ENCODE results near the gene ANKRD36.
"Not testable (repeated sequence)": the region's sequence is repeated elsewhere in the genome, so short reads cannot be mapped to it uniquely, and the experiment has no call there.

- TF ChIP-seq EZH2 (IDR thresholded peaks at IDR 0.05; ENCODE audit: low read length, missing control alignments), result not testable (repeated sequence)
- TF ChIP-seq, protein P1, sequence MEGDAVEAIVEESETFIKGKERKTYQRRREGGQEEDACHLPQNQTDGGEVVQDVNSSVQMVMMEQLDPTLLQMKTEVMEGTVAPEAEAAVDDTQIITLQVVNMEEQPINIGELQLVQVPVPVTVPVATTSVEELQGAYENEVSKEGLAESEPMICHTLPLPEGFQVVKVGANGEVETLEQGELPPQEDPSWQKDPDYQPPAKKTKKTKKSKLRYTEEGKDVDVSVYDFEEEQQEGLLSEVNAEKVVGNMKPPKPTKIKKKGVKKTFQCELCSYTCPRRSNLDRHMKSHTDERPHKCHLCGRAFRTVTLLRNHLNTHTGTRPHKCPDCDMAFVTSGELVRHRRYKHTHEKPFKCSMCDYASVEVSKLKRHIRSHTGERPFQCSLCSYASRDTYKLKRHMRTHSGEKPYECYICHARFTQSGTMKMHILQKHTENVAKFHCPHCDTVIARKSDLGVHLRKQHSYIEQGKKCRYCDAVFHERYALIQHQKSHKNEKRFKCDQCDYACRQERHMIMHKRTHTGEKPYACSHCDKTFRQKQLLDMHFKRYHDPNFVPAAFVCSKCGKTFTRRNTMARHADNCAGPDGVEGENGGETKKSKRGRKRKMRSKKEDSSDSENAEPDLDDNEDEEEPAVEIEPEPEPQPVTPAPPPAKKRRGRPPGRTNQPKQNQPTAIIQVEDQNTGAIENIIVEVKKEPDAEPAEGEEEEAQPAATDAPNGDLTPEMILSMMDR (conservative IDR thresholded peaks at IDR 0.05 in 1 of 2, IDR thresholded peaks at IDR 0.05 in 1 of 2; ENCODE audit: low read depth in 1 of 2, low read length in 2 of 2), result not testable (repeated sequence)
These were observed 82.4 kb downstream of the ANKRD36 start for GRCh38 chr2:97195349-97195748.

All from fibroblast of lung (primary cell).